ENCODE measurements around the gene PECR. TPM values are rescaled to one million over a fixed set of nuclear protein-coding genes. Genes with fewer than 3 reads are reported as not detected.

Gene PECR
- total RNA-seq, 1 experiment from 2014 or later = 13.9 TPM

GRCh38 chr2:216101109-216101508 is 19.5 kb upstream of the PECR start:
- H3K27me3 Mint-ChIP-seq (ENCODE audit: low read depth) = no peaks in the 10 kb centered on the region
- H3K36me3 Mint-ChIP-seq = no peaks in the 10 kb centered on the region
- POLR2A ChIA-PET = no interaction called here
- no peak for ATAC-seq
- CTCF ChIA-PET = interaction anchor here (1.4 kb wide), 1 partner anchor 13 kb away, joined by 3 read pairs; no protein-coding TSS in a partner anchor
- TF ChIP-seq RORB (CRISPR knock-in tag; IDR thresholded peaks at IDR 0.05) = no peak
- TF ChIP-seq CREB1 (CRISPR knock-in tag; IDR thresholded peaks at IDR 0.05) = no peak
- no peak for TF ChIP-seq FOXP1 (CRISPR knock-in tag; IDR thresholded peaks at IDR 0.05; ENCODE audit: borderline replicate concordance)
- no peak for TF ChIP-seq FOXP4 (CRISPR knock-in tag; IDR thresholded peaks at IDR 0.05)
- no peak for TF ChIP-seq ZNF425 (CRISPR knock-in tag; conservative IDR thresholded peaks at IDR 0.05)
- TF ChIP-seq NFE2L1 (CRISPR knock-in tag; IDR thresholded peaks at IDR 0.05) = no peak
- no peak for TF ChIP-seq AFF4 (CRISPR knock-in tag; IDR thresholded peaks at IDR 0.05; ENCODE audit: borderline replicate concordance)
- no peak for TF ChIP-seq MLX (CRISPR knock-in tag; IDR thresholded peaks at IDR 0.05)
- TF ChIP-seq IRF1 (CRISPR knock-in tag; IDR thresholded peaks at IDR 0.05) = no peak
- no peaks in the 10 kb centered on the region for H3K4me1 Mint-ChIP-seq
- no peaks in the 10 kb centered on the region for H3K9me3 Mint-ChIP-seq
- DNase-seq (ENCODE audit: low spot score) = no peak
- no peak overlapping the region for H3K4me3 Mint-ChIP-seq
- no peak overlapping the region for H3K27ac Mint-ChIP-seq

- H3K4me1 Mint-ChIP-seq = no peaks in the 10 kb centered on the region
- no peak overlapping the region for H3K4me3 Mint-ChIP-seq
- H3K27ac Mint-ChIP-seq = no peak overlapping the region
- no peaks in the 10 kb centered on the region for H3K27me3 Mint-ChIP-seq (ENCODE audit: low read depth)
- H3K36me3 Mint-ChIP-seq = no peaks in the 10 kb centered on the region
- CTCF ChIA-PET = no interaction called here
- POLR2A ChIA-PET = no interaction called here
- ATAC-seq = no peak
- DNase-seq (ENCODE audit: low spot score) = no peak
- H3K9me3 Mint-ChIP-seq = no peaks in the 10 kb centered on the region
- TF ChIP-seq NR3C1 (CRISPR knock-in tag; conservative IDR thresholded peaks at IDR 0.05; ENCODE audit: low read depth) (no peak), ATF1 (CRISPR knock-in tag; IDR thresholded peaks at IDR 0.05) (no peak), ATF2 (CRISPR knock-in tag; IDR thresholded peaks at IDR 0.05; ENCODE audit: borderline replicate concordance, low read depth) (no peak), NFATC4 (CRISPR knock-in tag; IDR thresholded peaks at IDR 0.05) (no peak), AR (CRISPR knock-in tag; IDR thresholded peaks at IDR 0.05) (no peak), E2F1 (CRISPR knock-in tag; IDR thresholded peaks at IDR 0.05) (no peak), TEAD4 (CRISPR knock-in tag; IDR thresholded peaks at IDR 0.05) (no peak)
Observed at GRCh38 chr2:216098421-216099334, 17.1 kb upstream of the PECR start.
